Osteocyte (in vitro differentiated cells): Measurements from ENCODE around the gene CHST15. TPM values are rescaled to one million over a fixed set of nuclear protein-coding genes. Genes with fewer than 3 reads are reported as not detected.

Experiments used
- DNase-seq: peaks from one replicate; pipeline ENCODE4 v3.0.0; 2021; ENCODE audit warnings: mixed read lengths; ENCODE audit not compliant: unreplicated experiment; ENCODE audit errors: extremely low spot score
- H3K27ac Mint-ChIP-seq: one replicate; pipeline ENCODE4 v1.8.0; 2021; ENCODE audit warnings: mild to moderate bottlenecking, mixed read lengths; ENCODE audit not compliant: unreplicated experiment
- H3K27me3 Mint-ChIP-seq: one replicate; pipeline ENCODE4 v1.8.0; 2021; ENCODE audit warnings: mixed read lengths; ENCODE audit not compliant: unreplicated experiment
- H3K36me3 Mint-ChIP-seq: one replicate; pipeline ENCODE4 v1.8.0; 2021; ENCODE audit warnings: mixed read lengths; ENCODE audit not compliant: unreplicated experiment
- H3K4me1 Mint-ChIP-seq: one replicate; pipeline ENCODE4 v1.8.0; 2021; ENCODE audit warnings: mixed read lengths; ENCODE audit not compliant: unreplicated experiment
- H3K4me3 Mint-ChIP-seq: one replicate; pipeline ENCODE4 v1.8.0; 2021; ENCODE audit warnings: mild to moderate bottlenecking, moderate library complexity, mixed read lengths; ENCODE audit not compliant: unreplicated experiment
- H3K9me3 Mint-ChIP-seq: one replicate; pipeline ENCODE4 v1.8.0; 2021; ENCODE audit warnings: mixed read lengths; ENCODE audit not compliant: unreplicated experiment
- total RNA-seq: library from RNA; stranded (reverse); gene quantifications from 2 replicates; pipeline ENCODE4 v1.2.1, GENCODE V29; 2021
- TF ChIP-seq, protein P1 (sequence below): fragments of 200-600 bp; sonication (generic); IDR thresholded peaks from 2 replicates; pipeline ENCODE4 v1.5.0; 2021; ENCODE audit warnings: antibody characterized with exemption, mild to moderate bottlenecking, moderate library complexity

Gene CHST15
- total RNA-seq, 1 donor from 2014 or later, result 66.3 TPM

DNA sequence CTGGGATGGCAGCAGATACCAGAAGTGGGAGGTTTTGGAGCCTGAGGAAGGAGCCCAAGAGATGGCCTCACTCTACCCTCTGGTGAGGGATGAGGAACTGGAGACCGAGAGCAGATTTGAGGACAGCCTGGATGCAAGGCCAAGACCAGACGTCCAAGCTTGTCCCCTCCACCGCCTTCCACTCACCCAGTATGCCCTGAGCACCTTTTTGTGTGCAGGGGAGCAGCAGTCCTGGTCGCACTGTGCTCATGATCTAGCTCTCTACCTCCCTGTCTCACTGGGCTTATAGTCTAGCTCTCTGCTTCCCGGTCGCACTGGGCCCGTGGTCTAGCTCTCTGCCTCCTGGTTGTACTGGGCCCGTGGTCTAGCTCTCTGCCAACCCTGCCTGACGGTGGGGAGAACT lies 33.6 kb upstream of the CHST15 start:
- no peaks in the 10 kb centered on the region for H3K9me3 Mint-ChIP-seq
- no peak overlapping the region for H3K27ac Mint-ChIP-seq
- no peak overlapping the region for H3K4me3 Mint-ChIP-seq
- no peaks in the 10 kb centered on the region for H3K27me3 Mint-ChIP-seq
- H3K36me3 Mint-ChIP-seq, result no peaks in the 10 kb centered on the region
- no peak for DNase-seq
- TF ChIP-seq, protein P1, sequence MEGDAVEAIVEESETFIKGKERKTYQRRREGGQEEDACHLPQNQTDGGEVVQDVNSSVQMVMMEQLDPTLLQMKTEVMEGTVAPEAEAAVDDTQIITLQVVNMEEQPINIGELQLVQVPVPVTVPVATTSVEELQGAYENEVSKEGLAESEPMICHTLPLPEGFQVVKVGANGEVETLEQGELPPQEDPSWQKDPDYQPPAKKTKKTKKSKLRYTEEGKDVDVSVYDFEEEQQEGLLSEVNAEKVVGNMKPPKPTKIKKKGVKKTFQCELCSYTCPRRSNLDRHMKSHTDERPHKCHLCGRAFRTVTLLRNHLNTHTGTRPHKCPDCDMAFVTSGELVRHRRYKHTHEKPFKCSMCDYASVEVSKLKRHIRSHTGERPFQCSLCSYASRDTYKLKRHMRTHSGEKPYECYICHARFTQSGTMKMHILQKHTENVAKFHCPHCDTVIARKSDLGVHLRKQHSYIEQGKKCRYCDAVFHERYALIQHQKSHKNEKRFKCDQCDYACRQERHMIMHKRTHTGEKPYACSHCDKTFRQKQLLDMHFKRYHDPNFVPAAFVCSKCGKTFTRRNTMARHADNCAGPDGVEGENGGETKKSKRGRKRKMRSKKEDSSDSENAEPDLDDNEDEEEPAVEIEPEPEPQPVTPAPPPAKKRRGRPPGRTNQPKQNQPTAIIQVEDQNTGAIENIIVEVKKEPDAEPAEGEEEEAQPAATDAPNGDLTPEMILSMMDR, result no peak
- H3K4me1 Mint-ChIP-seq, result peaks cover 4% of the 10 kb centered on the region

DNA sequence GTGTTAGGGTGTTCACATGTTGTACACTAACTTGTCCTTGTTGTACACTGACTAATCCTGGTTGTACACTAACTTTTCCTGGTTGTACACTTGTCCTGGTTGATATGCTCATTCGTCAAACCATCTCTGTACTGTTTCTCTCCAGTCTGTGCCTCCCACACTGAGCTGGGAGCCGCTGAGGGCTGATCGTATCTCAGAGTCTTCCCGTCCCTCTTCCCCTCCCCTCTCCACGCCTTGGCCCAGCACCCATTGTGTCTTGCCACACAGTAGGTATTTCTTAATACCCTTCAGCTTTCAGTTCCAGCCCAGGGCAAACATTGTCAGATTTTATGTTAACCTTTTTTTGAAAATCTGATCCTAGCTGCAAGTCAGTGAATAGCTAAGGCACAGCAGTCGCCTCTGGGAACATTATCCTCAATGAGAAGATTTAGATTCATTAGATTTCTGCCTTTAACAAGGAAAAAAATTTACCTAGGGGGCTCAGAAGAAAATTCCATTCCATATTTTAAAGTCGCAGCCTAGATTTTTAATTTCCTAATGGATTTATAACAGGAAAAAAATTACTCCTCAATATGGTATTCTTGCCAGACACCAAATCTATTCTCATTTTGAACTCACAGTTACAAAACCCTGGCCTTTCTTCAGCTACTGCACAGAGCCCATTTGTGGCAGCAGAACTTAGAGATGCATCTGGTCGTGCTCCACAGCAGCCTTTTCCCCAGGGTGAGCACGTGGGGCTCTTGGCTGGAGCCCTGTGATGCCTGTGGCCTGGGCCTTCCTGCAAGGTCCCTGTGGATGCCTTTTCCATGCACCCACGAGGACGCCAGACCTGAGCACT lies 33.0 kb upstream of the CHST15 start:
- no peaks in the 10 kb centered on the region for H3K36me3 Mint-ChIP-seq
- no peaks in the 10 kb centered on the region for H3K9me3 Mint-ChIP-seq
- no peak overlapping the region for H3K27ac Mint-ChIP-seq
- no peak for DNase-seq
- H3K27me3 Mint-ChIP-seq, result no peaks in the 10 kb centered on the region
- no peak overlapping the region for H3K4me3 Mint-ChIP-seq
- H3K4me1 Mint-ChIP-seq, result peaks cover 4% of the 10 kb centered on the region
- TF ChIP-seq, protein P1, result no peak

DNA sequence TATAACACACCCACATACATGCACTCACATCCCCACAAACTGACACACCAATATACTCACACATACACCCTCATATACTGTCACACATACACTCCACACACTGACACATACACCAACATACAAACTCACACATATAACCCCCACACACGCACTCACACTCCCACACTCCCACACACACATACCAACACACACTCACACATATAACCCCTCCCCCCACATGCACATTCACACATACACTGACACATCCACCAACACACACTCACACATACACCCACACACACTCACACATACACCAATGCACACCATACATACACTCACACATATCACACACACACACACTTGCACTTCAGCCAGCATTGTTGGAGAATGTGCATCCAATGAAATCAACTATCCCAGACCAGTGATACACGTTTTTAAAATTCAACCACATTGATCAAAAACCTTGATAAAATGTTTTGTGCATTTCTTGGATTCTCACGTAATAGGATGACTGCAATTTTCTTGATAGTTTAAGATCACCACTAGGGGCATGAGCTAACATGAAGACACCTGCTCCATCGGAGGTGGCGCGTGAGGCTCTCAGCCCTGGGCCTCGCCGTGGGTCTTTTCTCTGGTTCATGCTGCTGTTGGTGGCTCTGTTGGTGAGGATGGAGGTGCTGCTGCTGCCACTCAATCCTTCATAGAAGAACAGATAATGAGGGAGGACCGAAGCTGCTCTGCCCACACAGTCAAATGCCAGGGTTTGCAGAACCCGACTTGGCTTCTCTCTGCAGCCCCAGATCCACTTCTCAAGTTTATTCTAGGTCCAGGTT lies 32.1 kb upstream of the CHST15 start:
- Mint-ChIP-seq H3K4me1 (peaks cover 4% of the 10 kb centered on the region), H3K9me3 (no peaks in the 10 kb centered on the region)
- TF ChIP-seq, protein P1, result peak; percentile 46

DNA sequence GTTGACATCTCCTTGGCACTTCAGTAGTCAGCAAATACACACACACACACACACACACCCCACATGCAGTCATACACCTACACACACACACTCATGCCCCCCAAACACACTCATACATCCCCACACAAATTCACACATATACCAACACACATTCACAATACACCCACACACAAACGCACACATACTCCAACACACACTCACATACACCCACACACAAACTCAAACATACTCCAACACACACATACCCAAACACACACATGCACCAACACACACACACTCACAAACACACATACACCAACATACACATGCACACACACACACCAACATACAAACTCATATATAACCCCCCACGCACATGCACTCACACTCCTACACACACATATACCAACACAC lies 31.4 kb upstream of the CHST15 start:
- TF ChIP-seq, protein P1, result no peak
- H3K36me3 Mint-ChIP-seq, result no peaks in the 10 kb centered on the region
- peaks cover 4% of the 10 kb centered on the region for H3K4me1 Mint-ChIP-seq
- H3K9me3 Mint-ChIP-seq, result no peaks in the 10 kb centered on the region
- no peaks in the 10 kb centered on the region for H3K27me3 Mint-ChIP-seq
- H3K27ac Mint-ChIP-seq, result no peak overlapping the region
- no peak overlapping the region for H3K4me3 Mint-ChIP-seq
- DNase-seq, result no peak

More for the DNA sequence above, 32.1 kb upstream of the CHST15 start:
- Mint-ChIP-seq H3K27ac (no peak overlapping the region), H3K36me3 (no peaks in the 10 kb centered on the region), H3K4me3 (no peak overlapping the region), H3K27me3 (no peaks in the 10 kb centered on the region)
- no peak for DNase-seq

DNA sequence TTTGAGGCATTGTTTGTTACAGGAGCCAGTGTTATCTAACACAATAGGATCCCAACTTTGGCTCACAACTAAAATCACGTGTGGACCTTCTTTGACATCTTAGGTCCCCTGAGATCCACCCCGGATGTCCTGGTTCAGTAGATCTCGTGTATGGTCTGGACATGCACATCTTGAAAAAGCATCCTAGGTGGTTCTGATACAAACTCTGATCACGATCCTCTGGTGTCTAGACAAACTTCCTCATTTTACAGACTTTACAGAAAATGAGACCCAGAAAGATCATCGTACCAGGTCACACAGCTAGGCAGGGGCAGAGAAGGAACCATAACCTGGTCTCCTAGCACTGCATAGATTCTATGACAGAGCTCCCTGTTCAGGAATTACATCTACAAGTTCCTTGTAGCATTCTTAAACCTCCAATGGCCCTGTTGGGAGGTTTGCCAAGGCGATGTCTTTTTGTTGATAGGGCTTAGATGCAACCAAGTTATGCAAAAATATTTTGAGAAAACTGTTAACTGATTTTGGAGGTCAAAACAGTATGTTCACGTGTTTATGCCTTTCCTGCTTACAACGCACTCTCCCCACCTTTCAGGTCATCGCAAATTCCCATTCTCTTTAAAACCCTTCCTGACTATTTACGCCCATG lies 30.8 kb upstream of the CHST15 start:
- TF ChIP-seq, protein P1, result no peak
- Mint-ChIP-seq H3K27ac (no peak overlapping the region), H3K36me3 (no peaks in the 10 kb centered on the region), H3K4me1 (peaks cover 4% of the 10 kb centered on the region), H3K4me3 (no peak overlapping the region), H3K9me3 (no peaks in the 10 kb centered on the region), H3K27me3 (no peaks in the 10 kb centered on the region)
- no peak for DNase-seq
